ENCODE data around the gene SYNPO2.

SYNPO2 gene

GRCh38 chr4:118948545-118949144 is 60.0 kb downstream of the SYNPO2 start:
- TF ChIP-seq CTCF (IDR thresholded peaks at IDR 0.05; ENCODE audit: low read depth, low read length) = no peak
- no peak for TF ChIP-seq POLR2A (IDR thresholded peaks at IDR 0.05; ENCODE audit: extremely low read depth, insufficient read length)
- no peak for TF ChIP-seq MAX (IDR thresholded peaks at IDR 0.05; ENCODE audit: low read depth, low read length)
- no peak for TF ChIP-seq MYC (IDR thresholded peaks at IDR 0.05; ENCODE audit: low read depth, low read length)
- DNase-seq (ENCODE audit: low read depth) = peak; percentile 61

GRCh38 chr4:118950224-118950623 is 61.6 kb downstream of the SYNPO2 start:
- TF ChIP-seq MYC (IDR thresholded peaks at IDR 0.05; ENCODE audit: low read depth, low read length) (no peak), MAX (IDR thresholded peaks at IDR 0.05; ENCODE audit: low read depth, low read length) (no peak), POLR2A (IDR thresholded peaks at IDR 0.05; ENCODE audit: extremely low read depth, insufficient read length) (no peak), CTCF (IDR thresholded peaks at IDR 0.05; ENCODE audit: low read depth, low read length) (no peak)
- peak; percentile 73 for DNase-seq (ENCODE audit: low read depth)
- H3K4me3 ChIP-seq (ENCODE audit: low read depth, low read length) = no peak overlapping the region

More at GRCh38 chr4:118948545-118949144, 60.0 kb downstream of the SYNPO2 start:
- H3K4me3 ChIP-seq (ENCODE audit: low read depth, low read length) = peak overlapping the region; percentile 29

- TF ChIP-seq MYC (IDR thresholded peaks at IDR 0.05; ENCODE audit: low read depth, low read length) (no peak), MAX (IDR thresholded peaks at IDR 0.05; ENCODE audit: low read depth, low read length) (no peak)
- DNase-seq (ENCODE audit: low read depth) = peak; percentile 41
- no peak overlapping the region for H3K4me3 ChIP-seq (ENCODE audit: low read depth, low read length)
These were observed 62.4 kb downstream of the SYNPO2 start for GRCh38 chr4:118950929-118951570.

GRCh38 chr4:118953276-118953675 is 64.6 kb downstream of the SYNPO2 start:
- no peak overlapping the region for H3K4me3 ChIP-seq (ENCODE audit: low read depth, low read length)
- DNase-seq (ENCODE audit: low read depth) = no peak
- TF ChIP-seq MYC (IDR thresholded peaks at IDR 0.05; ENCODE audit: low read depth, low read length) = no peak

- peak; percentile 67 for DNase-seq (ENCODE audit: low read depth)
- TF ChIP-seq CTCF (IDR thresholded peaks at IDR 0.05; ENCODE audit: low read depth, low read length) = peak; percentile 57
- TF ChIP-seq POLR2A (IDR thresholded peaks at IDR 0.05; ENCODE audit: extremely low read depth, insufficient read length) = no peak
- no peak overlapping the region for H3K4me3 ChIP-seq (ENCODE audit: low read depth, low read length)
These were observed 65.6 kb downstream of the SYNPO2 start for GRCh38 chr4:118954246-118954645.

- no peak for DNase-seq (ENCODE audit: low read depth)
These were observed 66.9 kb downstream of the SYNPO2 start for GRCh38 chr4:118955515-118955914.

More at GRCh38 chr4:118955515-118955914, 66.9 kb downstream of the SYNPO2 start:
- no peak overlapping the region for H3K4me3 ChIP-seq (ENCODE audit: low read depth, low read length)
- no peak for TF ChIP-seq MYC (IDR thresholded peaks at IDR 0.05; ENCODE audit: low read depth, low read length)
- TF ChIP-seq POLR2A (IDR thresholded peaks at IDR 0.05; ENCODE audit: extremely low read depth, insufficient read length) = no peak
- TF ChIP-seq CTCF (IDR thresholded peaks at IDR 0.05; ENCODE audit: low read depth, low read length) = no peak
- no peak for TF ChIP-seq MAX (IDR thresholded peaks at IDR 0.05; ENCODE audit: low read depth, low read length)

All from NB4 (cell line).